GM06990 (cell line): ENCODE results near the gene CRYBG3.

Source experiments
- DNase-seq: peaks from one replicate; pipeline ENCODE4 v3.0.0-alpha.2; 2011; ENCODE audit not compliant: insufficient read length; ENCODE audit errors: extremely low read depth
- H3K27me3 ChIP-seq: replicated peaks from 2 replicates; pipeline ENCODE4 v1.6.0; 2011; ENCODE audit warnings: low read length; ENCODE audit not compliant: control insufficient read depth, insufficient read depth
- H3K36me3 ChIP-seq: 2 replicates; pipeline ENCODE4 v1.5.1; 2011; ENCODE audit warnings: low read length; ENCODE audit not compliant: control insufficient read depth, insufficient read depth
- H3K4me3 ChIP-seq: replicated peaks from 2 replicates; pipeline ENCODE4 v1.5.1; 2011; ENCODE audit warnings: low read depth, mild to moderate bottlenecking, control low read depth, low read length
- TF ChIP-seq, protein P1 (sequence below): IDR thresholded peaks from 2 replicates; pipeline ENCODE4 v1.5.1; 2011; ENCODE audit warnings: low read length, control low read depth, mild to moderate bottlenecking, inconsistent platforms; ENCODE audit not compliant: insufficient read depth, poor library complexity, severe bottlenecking

The CRYBG3 gene

GRCh38 chr3:97954228-97954827 is 132.5 kb downstream of the CRYBG3 start:
- TF ChIP-seq, protein P1, sequence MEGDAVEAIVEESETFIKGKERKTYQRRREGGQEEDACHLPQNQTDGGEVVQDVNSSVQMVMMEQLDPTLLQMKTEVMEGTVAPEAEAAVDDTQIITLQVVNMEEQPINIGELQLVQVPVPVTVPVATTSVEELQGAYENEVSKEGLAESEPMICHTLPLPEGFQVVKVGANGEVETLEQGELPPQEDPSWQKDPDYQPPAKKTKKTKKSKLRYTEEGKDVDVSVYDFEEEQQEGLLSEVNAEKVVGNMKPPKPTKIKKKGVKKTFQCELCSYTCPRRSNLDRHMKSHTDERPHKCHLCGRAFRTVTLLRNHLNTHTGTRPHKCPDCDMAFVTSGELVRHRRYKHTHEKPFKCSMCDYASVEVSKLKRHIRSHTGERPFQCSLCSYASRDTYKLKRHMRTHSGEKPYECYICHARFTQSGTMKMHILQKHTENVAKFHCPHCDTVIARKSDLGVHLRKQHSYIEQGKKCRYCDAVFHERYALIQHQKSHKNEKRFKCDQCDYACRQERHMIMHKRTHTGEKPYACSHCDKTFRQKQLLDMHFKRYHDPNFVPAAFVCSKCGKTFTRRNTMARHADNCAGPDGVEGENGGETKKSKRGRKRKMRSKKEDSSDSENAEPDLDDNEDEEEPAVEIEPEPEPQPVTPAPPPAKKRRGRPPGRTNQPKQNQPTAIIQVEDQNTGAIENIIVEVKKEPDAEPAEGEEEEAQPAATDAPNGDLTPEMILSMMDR = no peak
- H3K36me3 ChIP-seq = peaks cover 23% of the 10 kb centered on the region
- H3K27me3 ChIP-seq = no peaks in the 10 kb centered on the region
- no peak overlapping the region for H3K4me3 ChIP-seq
- no peak for DNase-seq

DNA sequence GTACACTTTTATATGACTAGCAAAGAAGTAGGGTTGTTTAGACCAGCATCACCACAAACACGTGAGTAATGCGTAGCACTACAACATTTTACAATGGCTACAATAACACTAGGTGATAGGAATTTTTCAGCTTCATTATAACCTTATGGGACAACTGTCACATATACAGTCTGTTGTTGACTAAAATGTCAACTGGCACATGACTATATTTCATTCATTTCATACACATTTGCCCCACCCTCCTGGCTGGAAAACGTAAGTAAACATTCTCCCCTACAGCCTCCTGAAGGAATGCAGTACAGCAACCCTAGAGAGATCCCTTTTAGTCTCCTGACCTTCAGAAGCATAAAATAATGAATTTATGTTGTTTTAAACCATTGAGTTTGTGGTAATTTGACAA is 134.2 kb downstream of the CRYBG3 start:
- TF ChIP-seq, protein P1 = no peak
- H3K4me3 ChIP-seq = no peak overlapping the region
- peaks cover 19% of the 10 kb centered on the region for H3K36me3 ChIP-seq
- no peak for DNase-seq
- H3K27me3 ChIP-seq = no peaks in the 10 kb centered on the region

DNA sequence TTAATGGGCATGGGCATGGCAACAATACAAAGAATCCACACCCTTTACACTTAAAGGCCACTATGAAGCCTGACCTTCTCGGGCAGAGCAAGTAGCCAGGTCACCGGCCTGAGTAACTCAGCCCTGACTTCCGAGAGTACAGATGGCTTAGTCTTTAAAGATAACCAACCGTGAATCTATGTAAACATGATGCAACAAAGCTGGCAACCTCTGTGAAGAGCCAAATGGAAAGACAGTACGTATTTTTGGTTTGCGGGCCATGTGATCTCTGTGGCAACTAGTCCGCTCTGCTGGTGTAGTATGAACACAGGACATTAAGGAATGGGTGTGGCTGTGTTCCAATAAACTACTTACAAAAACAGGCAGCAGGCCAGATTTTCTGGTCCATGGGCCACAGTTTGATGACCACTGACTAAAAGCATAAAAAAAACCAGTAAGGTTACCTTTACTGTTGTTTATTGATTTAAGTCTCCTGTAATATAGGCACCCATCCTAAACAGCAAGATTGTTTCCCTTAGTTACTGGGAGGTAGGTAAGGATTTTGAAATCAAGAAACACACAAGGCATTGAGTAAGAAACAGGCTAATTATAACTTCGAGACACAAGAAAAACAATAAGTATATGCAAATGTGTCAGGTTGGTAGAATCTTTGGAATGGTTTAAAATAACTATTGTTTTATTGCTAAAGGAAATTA is 136.0 kb downstream of the CRYBG3 start:
- TF ChIP-seq, protein P1 = no peak
- no peak for DNase-seq
- Histone ChIP-seq H3K4me3 (no peak overlapping the region), H3K36me3 (peaks cover 15% of the 10 kb centered on the region), H3K27me3 (no peaks in the 10 kb centered on the region)

DNA sequence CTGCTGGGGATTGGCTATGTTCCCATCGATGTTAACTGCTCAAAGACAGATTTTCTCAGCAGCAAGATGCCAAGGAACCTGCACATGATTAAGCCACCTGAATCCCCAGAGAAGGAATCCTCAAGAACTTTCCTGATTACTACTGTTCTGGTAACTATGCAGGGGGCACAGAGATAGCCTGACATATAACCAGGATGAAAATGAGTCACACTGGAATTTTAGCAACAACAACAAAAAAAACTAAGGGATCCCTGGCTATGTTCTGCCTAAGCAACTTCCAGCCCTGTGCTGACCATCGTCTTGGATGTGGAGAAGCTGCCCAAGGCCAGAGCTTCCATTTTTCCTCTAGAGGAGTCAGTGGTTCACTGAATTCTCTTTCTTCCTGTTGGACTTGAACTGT is 136.6 kb downstream of the CRYBG3 start:
- no peak overlapping the region for H3K4me3 ChIP-seq
- H3K36me3 ChIP-seq = peaks cover 12% of the 10 kb centered on the region
- H3K27me3 ChIP-seq = no peaks in the 10 kb centered on the region
- no peak for DNase-seq
- TF ChIP-seq, protein P1 = no peak

DNA sequence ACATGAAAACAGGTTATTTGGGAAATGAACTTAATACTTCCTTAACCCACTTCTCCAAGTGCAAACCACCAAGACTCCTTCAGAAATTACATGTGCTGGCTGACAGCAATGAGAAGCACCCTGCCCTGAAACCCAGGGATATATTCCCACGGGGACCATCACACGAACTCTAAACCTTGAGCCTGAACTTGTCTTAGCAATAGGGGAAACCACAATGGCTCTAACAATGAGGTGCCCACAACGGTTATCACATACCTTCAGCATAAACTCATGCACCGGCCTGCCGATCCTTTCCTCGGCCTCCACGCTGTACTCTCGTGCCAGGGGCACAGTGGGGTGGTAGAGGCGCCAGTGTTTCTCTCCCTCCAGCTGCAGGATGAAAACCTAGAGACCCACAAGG is 137.0 kb downstream of the CRYBG3 start:
- peaks cover 12% of the 10 kb centered on the region for H3K36me3 ChIP-seq
- H3K4me3 ChIP-seq = no peak overlapping the region
- H3K27me3 ChIP-seq = no peaks in the 10 kb centered on the region
- DNase-seq = no peak
- TF ChIP-seq, protein P1 = no peak
